Tibial nerve (tissue), 4 donors: ENCODE results near the gene SYPL1. TPM values are rescaled to one million over a fixed set of nuclear protein-coding genes. Genes with fewer than 3 reads are reported as not detected.
A peak's percentile ranks its signal among the peaks of the same experiment; 100 is the strongest.

Experiments used
- DNase-seq, 2 donors: peaks; one replicate each; pipeline ENCODE4 v3.0.0-alpha.2; 2019; ENCODE audit warnings: low spot score in 2 of 2
- H3K27ac ChIP-seq, 4 donors: fragments of 200-600 bp; sonication (generic) in 3 of 4; one replicate each; pipeline ENCODE4 v1.5.1; 2017 to 2019; ENCODE audit warnings: mild to moderate bottlenecking in 1 of 4
- H3K27me3 ChIP-seq, 2 donors: fragments of 200-600 bp; sonication (generic) in 1 of 2; one replicate each; pipeline versions ENCODE4 v1.5.1 to v1.6.0; 2017 to 2019
- H3K36me3 ChIP-seq, 3 donors: fragments of 200-600 bp; sonication (generic); one replicate each; pipeline ENCODE4 v1.5.1; 2018 to 2019
- H3K4me1 ChIP-seq, 4 donors: fragments of 200-600 bp; sonication (generic) in 3 of 4; one replicate each; pipeline ENCODE4 v1.5.1; 2017 to 2019
- H3K4me3 ChIP-seq, 4 donors: fragments of 200-600 bp; sonication (generic) in 3 of 4; one replicate each; pipeline ENCODE4 v1.5.1; 2017 to 2019; ENCODE audit warnings: mild to moderate bottlenecking in 1 of 4, moderate library complexity in 1 of 4
- H3K9me3 ChIP-seq, 4 donors: fragments of 200-600 bp; sonication (generic) in 3 of 4; one replicate each; pipeline ENCODE4 v1.5.1; 2017 to 2019
- EP300 ChIP-seq, 2 donors: sonication (generic); formaldehyde crosslinking; IDR thresholded peaks; one replicate each; pipeline ENCODE4 v1.6.1; 2017; ENCODE audit warnings: antibody characterized with exemption in 2 of 2, mild to moderate bottlenecking in 1 of 2
- POLR2A ChIP-seq, 2 donors: fragments of 450-650 bp; IDR thresholded peaks; one replicate each; pipeline ENCODE4 v1.6.1; 2017; ENCODE audit warnings: antibody characterized with exemption in 2 of 2, mild to moderate bottlenecking in 2 of 2, moderate library complexity in 2 of 2
- WGBS, 2 donors: methylation state at CpG; one replicate each; pipeline ENCODE4 v1.1.5; 2018; 5-methylcytosine and 5-hydroxymethylcytosine counted together
- total RNA-seq, 4 donors: library from RNA; depleted of rRNA; stranded (reverse); fragments of >200 nt; gene quantifications; one replicate each; pipeline ENCODE4 v1.1.0, GENCODE V29; 2016
- TF ChIP-seq, protein P1 (sequence below), 5 experiments: fragments of 200-600 bp in 3 of 5; fragments of 450-650 bp in 2 of 5; sonication (generic) in 3 of 5; IDR thresholded peaks; one replicate each; pipeline ENCODE4 v1.5.1; 2016 to 2019; ENCODE audit warnings: antibody characterized with exemption in 5 of 5, mild to moderate bottlenecking in 3 of 5, moderate library complexity in 2 of 5

The SYPL1 gene
- total RNA-seq, 4 donors from 2014 or later = 69.6 to 79.5 (median 71.5) TPM

DNA sequence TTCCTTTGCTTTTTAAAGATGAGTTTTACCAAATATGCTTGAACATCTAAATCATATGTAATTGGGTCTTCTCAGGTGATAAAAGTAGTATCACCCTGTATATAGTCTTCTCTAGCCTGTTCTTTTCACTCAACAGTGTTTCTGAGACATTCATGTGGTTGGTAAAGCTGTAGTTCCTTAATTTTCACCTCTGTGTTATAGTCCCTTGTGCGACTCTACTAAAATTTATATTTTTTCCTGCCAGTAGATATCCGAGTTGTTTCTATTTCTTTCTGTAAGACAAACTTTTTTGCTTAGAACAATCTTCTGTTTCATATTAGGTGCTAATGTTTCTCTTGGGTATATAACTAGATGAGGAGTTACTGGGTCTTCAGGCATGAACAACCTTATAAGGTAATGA lies 35.6 kb downstream of the SYPL1 start:
- no peak overlapping the region for H3K4me3 ChIP-seq
- no peaks in the 10 kb centered on the region for H3K36me3 ChIP-seq
- 64 to 71% methylated on average over 2 of the region's 2 CpGs for WGBS, 2 donors
- H3K27me3 ChIP-seq = no peaks in the 10 kb centered on the region
- peaks cover 0 to 8% (median 0%) of the 10 kb centered on the region in 4 donors for H3K4me1 ChIP-seq
- H3K9me3 ChIP-seq = no peaks in the 10 kb centered on the region
- no peak overlapping the region for H3K27ac ChIP-seq
- TF ChIP-seq, protein P1, sequence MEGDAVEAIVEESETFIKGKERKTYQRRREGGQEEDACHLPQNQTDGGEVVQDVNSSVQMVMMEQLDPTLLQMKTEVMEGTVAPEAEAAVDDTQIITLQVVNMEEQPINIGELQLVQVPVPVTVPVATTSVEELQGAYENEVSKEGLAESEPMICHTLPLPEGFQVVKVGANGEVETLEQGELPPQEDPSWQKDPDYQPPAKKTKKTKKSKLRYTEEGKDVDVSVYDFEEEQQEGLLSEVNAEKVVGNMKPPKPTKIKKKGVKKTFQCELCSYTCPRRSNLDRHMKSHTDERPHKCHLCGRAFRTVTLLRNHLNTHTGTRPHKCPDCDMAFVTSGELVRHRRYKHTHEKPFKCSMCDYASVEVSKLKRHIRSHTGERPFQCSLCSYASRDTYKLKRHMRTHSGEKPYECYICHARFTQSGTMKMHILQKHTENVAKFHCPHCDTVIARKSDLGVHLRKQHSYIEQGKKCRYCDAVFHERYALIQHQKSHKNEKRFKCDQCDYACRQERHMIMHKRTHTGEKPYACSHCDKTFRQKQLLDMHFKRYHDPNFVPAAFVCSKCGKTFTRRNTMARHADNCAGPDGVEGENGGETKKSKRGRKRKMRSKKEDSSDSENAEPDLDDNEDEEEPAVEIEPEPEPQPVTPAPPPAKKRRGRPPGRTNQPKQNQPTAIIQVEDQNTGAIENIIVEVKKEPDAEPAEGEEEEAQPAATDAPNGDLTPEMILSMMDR (IDR thresholded peaks at IDR 0.05) = no peak
- no peak for TF ChIP-seq EP300 (IDR thresholded peaks at IDR 0.05)
- TF ChIP-seq POLR2A (IDR thresholded peaks at IDR 0.05) = no peak
- no peak for DNase-seq

- TF ChIP-seq POLR2A (IDR thresholded peaks at IDR 0.05) (no peak), EP300 (IDR thresholded peaks at IDR 0.05) (no peak)
- TF ChIP-seq, protein P1 (IDR thresholded peaks at IDR 0.05) = no peak
- peaks cover 0 to 8% (median 0%) of the 10 kb centered on the region in 4 donors for H3K4me1 ChIP-seq
These were observed 36.2 kb downstream of the SYPL1 start for GRCh38 chr7:106075937-106076336.

GRCh38 chr7:106074257-106074656 lies 37.9 kb downstream of the SYPL1 start:
- Histone ChIP-seq H3K27ac (no peak overlapping the region), H3K9me3 (no peaks in the 10 kb centered on the region), H3K27me3 (no peaks in the 10 kb centered on the region), H3K4me1 (peaks cover 0 to 8% (median 0%) of the 10 kb centered on the region in 4 donors), H3K4me3 (no peak overlapping the region), H3K36me3 (no peaks in the 10 kb centered on the region)
- TF ChIP-seq POLR2A (IDR thresholded peaks at IDR 0.05) (no peak), EP300 (IDR thresholded peaks at IDR 0.05) (no peak)
- TF ChIP-seq, protein P1 (IDR thresholded peaks at IDR 0.05) = no peak
- DNase-seq = no peak
- 40 to 80% methylated on average over 4 to 9 of the region's 9 CpGs for WGBS, 2 donors

More at GRCh38 chr7:106075937-106076336, 36.2 kb downstream of the SYPL1 start:
- H3K4me3 ChIP-seq = no peak overlapping the region
- WGBS, 2 donors = 62 to 67% methylated on average over 2 of the region's 2 CpGs
- DNase-seq = no peak
- no peaks in the 10 kb centered on the region for H3K36me3 ChIP-seq
- no peaks in the 10 kb centered on the region for H3K9me3 ChIP-seq
- no peak overlapping the region for H3K27ac ChIP-seq
- no peaks in the 10 kb centered on the region for H3K27me3 ChIP-seq

GRCh38 chr7:106073701-106074100 lies 38.4 kb downstream of the SYPL1 start:
- Histone ChIP-seq H3K27me3 (no peaks in the 10 kb centered on the region), H3K4me1 (peaks cover 0 to 8% (median 0%) of the 10 kb centered on the region in 4 donors), H3K9me3 (no peaks in the 10 kb centered on the region), H3K4me3 (no peak overlapping the region), H3K27ac (no peak overlapping the region), H3K36me3 (no peaks in the 10 kb centered on the region)
- no peak for DNase-seq
- TF ChIP-seq, protein P1 (IDR thresholded peaks at IDR 0.05) = no peak
- TF ChIP-seq POLR2A (IDR thresholded peaks at IDR 0.05) = no peak
- no peak for TF ChIP-seq EP300 (IDR thresholded peaks at IDR 0.05)
- WGBS, 2 donors = 87 to 91% methylated on average over 3 of the region's 3 CpGs

GRCh38 chr7:106072715-106073091 lies 39.4 kb downstream of the SYPL1 start:
- no peak for TF ChIP-seq POLR2A (IDR thresholded peaks at IDR 0.05)
- no peak for TF ChIP-seq EP300 (IDR thresholded peaks at IDR 0.05)
- TF ChIP-seq, protein P1 (IDR thresholded peaks at IDR 0.05) = no peak
- Histone ChIP-seq H3K4me1 (peaks cover 0 to 8% (median 0%) of the 10 kb centered on the region in 4 donors), H3K27me3 (no peaks in the 10 kb centered on the region), H3K27ac (peak overlapping the region in 1 of 4 donors; percentile 80), H3K9me3 (no peaks in the 10 kb centered on the region), H3K4me3 (no peak overlapping the region), H3K36me3 (no peaks in the 10 kb centered on the region)
- no peak for DNase-seq
- 85 to 87% methylated on average over 4 of the region's 4 CpGs for WGBS, 2 donors
